ENCODE results near the gene CDC42SE2. TPM values are rescaled to one million over a fixed set of nuclear protein-coding genes. Genes with fewer than 3 reads are reported as not detected.

Gene CDC42SE2
- total RNA-seq, 1 experiment from 2014 or later, result 23.2 TPM

DNA sequence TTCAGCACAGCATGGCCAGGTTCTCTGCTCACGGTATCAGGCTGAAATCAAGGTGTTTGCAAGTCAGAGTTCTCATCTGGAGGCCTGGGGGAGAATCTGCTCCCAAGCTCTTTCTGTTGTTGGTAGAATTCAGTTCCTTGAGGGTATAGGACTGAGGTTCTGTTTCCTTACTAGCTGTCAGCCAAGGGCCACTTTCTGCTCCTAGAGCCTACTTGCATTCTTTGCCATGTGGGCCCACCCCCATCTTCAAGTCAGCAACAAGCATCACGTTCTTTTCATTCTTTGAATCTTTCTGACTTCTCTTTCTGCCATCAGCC lies 7.4 kb upstream of the CDC42SE2 start:
- Mint-ChIP-seq H3K9me3 (no peaks in the 10 kb centered on the region), H3K4me1 (peaks cover 6 to 8% of the 10 kb centered on the region in 2 experiments; a peak in 3 of 4 replicates), H3K36me3 (ENCODE audit: insufficient read depth in 1 of 3, low read depth in 3 of 3) (no peaks in the 10 kb centered on the region), H3K4me3 (no peak overlapping the region), H3K27me3 (ENCODE audit: low read depth) (no peaks in the 10 kb centered on the region), H3K27ac (no peak overlapping the region)
- Histone ChIP-seq H2BK5ac (ENCODE audit: insufficient read length, low read length) (no peak overlapping the region), H3K27ac (ENCODE audit: insufficient read length, low read depth, low read length) (no peak overlapping the region), H4K91ac (ENCODE audit: insufficient read length, low read depth, low read length) (no peak overlapping the region), H2AK5ac (ENCODE audit: insufficient read length, low read length) (no peak overlapping the region), H3K79me1 (ENCODE audit: insufficient read depth, low read depth, low read length, poor library complexity, severe bottlenecking) (no peaks in the 10 kb centered on the region), H3K23me2 (ENCODE audit: insufficient read length, low read depth, low read length, poor library complexity, severe bottlenecking) (no peaks in the 10 kb centered on the region), H3K14ac (ENCODE audit: insufficient read depth, low read length) (no peak overlapping the region), H3K18ac (ENCODE audit: insufficient read length, low read depth, low read length) (no peak overlapping the region), H2BK12ac (ENCODE audit: insufficient read length, low read depth, low read length) (no peak overlapping the region), H2AFZ (ENCODE audit: low read length) (no peak overlapping the region), H4K5ac (ENCODE audit: insufficient read length, low read depth, low read length) (no peak overlapping the region), H3T11ph (ENCODE audit: low read length) (no peak overlapping the region), H3K79me2 (ENCODE audit: insufficient read depth, low read length) (no peaks in the 10 kb centered on the region), H2BK20ac (ENCODE audit: low read depth, low read length, poor library complexity, severe bottlenecking) (no peak overlapping the region), H3K9ac (ENCODE audit: extremely low read depth, insufficient read length, low read length) (no peak overlapping the region), H3K56ac (ENCODE audit: insufficient read length, low read depth, low read length) (no peak overlapping the region), H2BK120ac (ENCODE audit: low read depth, low read length, poor library complexity, severe bottlenecking) (no peak overlapping the region), H3K9me3 (ENCODE audit: control insufficient read depth, low read depth, low read length) (no peaks in the 10 kb centered on the region), H4K20me1 (ENCODE audit: control insufficient read depth, insufficient read depth, insufficient read length) (no peaks in the 10 kb centered on the region), H2BK15ac (ENCODE audit: low read depth, low read length) (no peak overlapping the region), H3K4ac (ENCODE audit: low read depth, low read length) (no peak overlapping the region), H3K23ac (ENCODE audit: insufficient read length, low read depth, low read length) (no peak overlapping the region), H4K8ac (replicated peaks; ENCODE audit: insufficient read length, low read depth, low read length) (no peak overlapping the region), H3K4me1 (ENCODE audit: insufficient read depth, low read length) (no peaks in the 10 kb centered on the region), H3K27me3 (ENCODE audit: insufficient read depth, low read length) (no peaks in the 10 kb centered on the region), H3K4me2 (ENCODE audit: insufficient read depth, insufficient read length, low read length) (no peak overlapping the region)
- TF ChIP-seq CTCF (conservative IDR thresholded peaks at IDR 0.05), result no peak
- no peak for DNase-seq
- no CpG with 5 or more reads among the region's 2 CpGs for WGBS (ENCODE audit: extremely low coverage, insufficient read length, low lambda C conversion rate)
